GM12892 (cell line): Measurements from ENCODE around the gene FBLN5.

Experiments used
- POLR2A ChIP-seq: IDR thresholded peaks from 2 replicates; pipeline ENCODE4 v1.6.1; 2011; ENCODE audit warnings: low read depth, low read length, control low read depth
- POLR2AphosphoS5 ChIP-seq: IDR thresholded peaks from 2 replicates; pipeline ENCODE4 v1.6.1; 2011; ENCODE audit warnings: low read depth, low read length, control low read depth

DNA sequence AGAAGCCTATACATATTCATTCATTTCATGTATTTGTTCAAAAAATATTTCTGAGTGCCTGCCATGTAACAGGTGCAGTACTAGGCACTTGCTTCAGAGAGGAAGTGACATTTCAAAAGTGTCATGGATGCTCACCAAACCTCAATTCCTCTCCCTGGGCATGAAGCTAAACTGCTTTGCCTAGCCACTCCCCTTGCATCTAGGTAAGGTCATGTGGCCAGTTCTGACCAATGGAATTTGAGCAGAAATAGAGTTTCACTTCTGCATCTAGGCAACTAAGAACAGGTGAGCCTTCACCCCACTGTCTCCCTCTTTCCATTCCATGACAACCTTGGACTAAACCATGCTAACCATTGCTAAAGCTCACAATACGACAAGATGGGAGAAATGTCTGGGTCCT is 107.7 kb downstream of the FBLN5 start:
- no peak for TF ChIP-seq POLR2A
- TF ChIP-seq POLR2AphosphoS5 = no peak
